Activated T-cell treated with anti-CD3 and anti-CD28 coated beads, Interleukin-2, amount 50 U/mL, for 24 hours (primary cell): ENCODE measurements around the gene ZKSCAN1.

Source experiments
- DNase-seq: peaks from one replicate; pipeline ENCODE4 v3.0.0-alpha.2; 2020
- H3K27ac Mint-ChIP-seq: 2 replicates; pipeline ENCODE4 v1.8.0; 2020; ENCODE audit warnings: mild to moderate bottlenecking, mixed read lengths
- H3K27me3 Mint-ChIP-seq: 2 replicates; pipeline ENCODE4 v1.8.0; 2020; ENCODE audit warnings: mixed read lengths
- H3K36me3 Mint-ChIP-seq: 2 replicates; pipeline ENCODE4 v1.8.0; 2020; ENCODE audit warnings: low read depth, mixed read lengths
- H3K4me1 Mint-ChIP-seq: 2 replicates; pipeline ENCODE4 v1.8.0; 2020; ENCODE audit warnings: low read depth, mixed read lengths
- H3K4me3 Mint-ChIP-seq: 2 replicates; pipeline ENCODE4 v1.8.0; 2020; ENCODE audit warnings: mild to moderate bottlenecking, moderate library complexity, mixed read lengths
- H3K9me3 Mint-ChIP-seq: 2 replicates; pipeline ENCODE4 v1.8.0; 2020; ENCODE audit warnings: mixed read lengths

ZKSCAN1 gene

DNA sequence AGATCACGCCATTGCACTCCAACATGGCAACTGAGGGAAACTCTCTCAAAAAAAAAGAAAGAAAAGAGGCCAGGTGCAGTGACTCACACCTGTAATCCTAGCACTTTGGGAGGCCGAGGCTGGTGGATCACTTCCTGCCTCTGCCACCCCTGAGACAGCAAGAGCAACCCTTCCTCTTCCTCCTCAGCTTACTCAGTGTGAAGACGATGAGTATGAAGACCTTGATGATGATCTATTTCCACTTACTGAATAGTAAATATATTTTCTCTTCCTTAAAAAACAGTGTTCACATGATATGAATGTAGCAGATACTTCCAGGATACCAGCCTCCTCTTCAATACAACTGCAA is 2.1 kb upstream of the ZKSCAN1 start:
- Mint-ChIP-seq H3K4me3 (no peak overlapping the region), H3K36me3 (peaks cover 21% of the 10 kb centered on the region), H3K27ac (peak overlapping the region; percentile 76), H3K4me1 (peaks cover 39% of the 10 kb centered on the region), H3K27me3 (no peaks in the 10 kb centered on the region), H3K9me3 (no peaks in the 10 kb centered on the region)
- DNase-seq = peak; percentile 41

DNA sequence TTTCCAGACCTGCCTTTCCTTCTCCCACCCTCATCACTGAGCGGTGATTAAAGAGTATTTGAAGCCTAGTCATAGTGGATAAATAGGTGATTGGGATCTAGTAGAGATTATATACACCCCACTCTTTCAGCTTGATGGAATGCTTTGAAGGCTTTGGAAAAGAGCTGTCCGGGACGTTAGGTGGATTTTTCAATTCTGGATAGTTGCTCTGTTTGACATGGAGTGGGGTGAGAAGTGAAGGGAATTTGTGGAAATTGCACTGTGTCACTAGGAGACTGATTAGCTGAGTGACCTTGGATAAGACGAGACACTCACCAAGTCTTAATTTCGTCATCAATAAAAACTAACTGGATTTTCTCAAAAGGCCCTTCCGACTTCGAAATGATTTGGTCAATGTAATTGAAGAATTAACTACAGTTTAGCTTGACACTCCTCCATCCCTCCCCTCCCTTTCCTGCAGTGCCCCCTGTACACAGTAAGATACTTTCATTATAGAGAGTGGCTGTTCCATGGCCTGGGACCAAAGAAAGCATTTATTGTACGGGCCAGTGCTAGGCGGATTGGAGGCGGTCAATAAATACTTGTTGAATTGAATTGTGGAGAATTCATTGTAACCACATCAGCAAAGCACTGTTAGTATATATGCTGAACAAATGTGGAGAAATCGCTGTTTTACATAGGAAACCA is 962 bp downstream of the ZKSCAN1 start:
- peaks cover 63% of the 10 kb centered on the region for H3K4me1 Mint-ChIP-seq
- H3K27me3 Mint-ChIP-seq = no peaks in the 10 kb centered on the region
- H3K27ac Mint-ChIP-seq = peak overlapping the region; percentile 97

DNA sequence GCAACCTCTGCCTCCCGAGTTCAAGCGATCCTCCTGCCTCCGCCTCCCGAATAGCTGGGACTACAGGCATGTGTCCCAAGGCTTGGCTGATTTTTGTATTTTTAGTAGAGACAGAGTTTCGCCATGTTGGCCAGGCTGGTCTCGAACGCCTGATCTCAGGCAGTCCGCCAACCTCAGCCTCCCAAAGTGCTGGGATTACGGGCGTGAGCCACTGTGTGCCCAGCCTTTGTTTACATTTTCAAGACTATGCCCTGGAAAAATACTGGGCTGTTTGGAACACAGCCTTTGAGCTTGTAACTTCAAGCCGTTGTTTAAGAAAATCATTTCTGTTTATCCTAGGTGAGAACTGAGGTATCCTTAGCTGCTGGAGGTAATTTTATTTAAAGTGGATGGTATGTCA is 1.9 kb downstream of the ZKSCAN1 start:
- peaks cover 52% of the 10 kb centered on the region for H3K36me3 Mint-ChIP-seq
- H3K27ac Mint-ChIP-seq = peak overlapping the region; percentile 74
- peaks cover 70% of the 10 kb centered on the region for H3K4me1 Mint-ChIP-seq
- DNase-seq = no peak
- H3K27me3 Mint-ChIP-seq = no peaks in the 10 kb centered on the region
- H3K4me3 Mint-ChIP-seq = peak overlapping the region; percentile 39
- H3K9me3 Mint-ChIP-seq = no peaks in the 10 kb centered on the region

More for the DNA sequence above, 962 bp downstream of the ZKSCAN1 start:
- Mint-ChIP-seq H3K9me3 (no peaks in the 10 kb centered on the region), H3K4me3 (peak overlapping the region; percentile 94), H3K36me3 (peaks cover 43% of the 10 kb centered on the region)
- DNase-seq = no peak

DNA sequence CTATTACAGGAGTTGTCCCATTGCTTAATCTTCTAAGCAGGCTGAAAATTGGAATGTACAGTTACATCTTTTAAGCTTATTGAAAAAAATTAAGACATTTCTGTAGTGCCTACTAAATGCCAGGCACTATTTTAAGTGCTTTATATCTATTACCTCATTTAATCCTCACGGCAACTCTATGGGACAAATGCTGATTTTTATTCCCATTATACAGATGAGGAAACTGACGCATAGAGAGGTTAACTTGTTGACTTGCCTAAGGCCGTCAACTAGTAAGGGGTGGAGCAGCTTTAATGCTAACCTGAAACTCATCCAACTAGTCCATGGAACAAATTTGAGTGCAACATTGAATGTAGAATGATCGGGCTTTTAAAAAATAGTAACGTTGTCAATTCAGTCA is 2.5 kb downstream of the ZKSCAN1 start:
- Mint-ChIP-seq H3K27me3 (no peaks in the 10 kb centered on the region), H3K27ac (peak overlapping the region; percentile 74), H3K36me3 (peaks cover 58% of the 10 kb centered on the region), H3K4me3 (no peak overlapping the region), H3K4me1 (peaks cover 72% of the 10 kb centered on the region), H3K9me3 (no peaks in the 10 kb centered on the region)
- DNase-seq = no peak

DNA sequence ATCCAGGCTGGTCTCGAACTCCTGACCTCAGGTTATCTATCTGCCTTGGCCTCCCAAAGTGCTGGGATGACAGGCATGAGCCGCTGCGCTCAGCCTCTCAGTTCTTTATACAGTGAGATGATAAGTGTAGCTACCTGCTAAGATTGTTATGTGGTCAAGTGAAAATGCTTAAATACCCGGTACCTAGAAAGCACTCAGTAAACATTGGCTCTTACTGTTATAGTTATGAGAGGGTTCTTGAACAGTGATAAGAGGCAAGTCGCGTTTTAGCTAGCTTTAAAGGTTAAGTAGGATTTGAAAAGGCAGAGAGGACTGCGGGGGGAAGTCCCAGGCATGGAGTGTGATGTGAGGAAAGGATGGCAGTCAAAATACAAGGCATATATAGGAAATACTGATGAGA is 4.5 kb downstream of the ZKSCAN1 start:
- Mint-ChIP-seq H3K36me3 (peaks cover 77% of the 10 kb centered on the region), H3K27me3 (no peaks in the 10 kb centered on the region), H3K4me1 (peaks cover 71% of the 10 kb centered on the region), H3K9me3 (no peaks in the 10 kb centered on the region), H3K27ac (peak overlapping the region; percentile 72), H3K4me3 (no peak overlapping the region)
- DNase-seq = no peak

DNA sequence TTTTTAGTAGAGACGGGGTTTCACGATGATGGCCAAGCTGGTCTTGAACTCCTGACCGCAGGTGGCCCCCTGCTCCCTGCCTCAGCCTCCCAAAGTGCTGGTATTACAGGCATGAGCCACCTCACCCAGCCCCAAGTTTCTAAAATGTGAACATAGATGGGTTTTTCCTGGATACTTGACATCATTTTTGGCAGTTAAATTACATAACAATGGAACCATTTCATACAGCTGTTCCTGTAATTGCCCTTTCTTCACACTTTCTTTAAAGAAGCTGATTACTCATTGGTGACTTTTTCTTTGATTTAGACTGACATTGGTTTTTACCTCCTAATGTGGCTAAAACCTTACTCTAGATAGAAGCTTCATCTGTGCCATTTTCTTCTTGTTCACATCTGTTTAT is 5.9 kb downstream of the ZKSCAN1 start:
- H3K27me3 Mint-ChIP-seq = no peaks in the 10 kb centered on the region
- H3K36me3 Mint-ChIP-seq = peaks cover 85% of the 10 kb centered on the region
- no peaks in the 10 kb centered on the region for H3K9me3 Mint-ChIP-seq
- peak overlapping the region; percentile 64 for H3K27ac Mint-ChIP-seq
- no peak overlapping the region for H3K4me3 Mint-ChIP-seq
- peaks cover 74% of the 10 kb centered on the region for H3K4me1 Mint-ChIP-seq
- DNase-seq = no peak

DNA sequence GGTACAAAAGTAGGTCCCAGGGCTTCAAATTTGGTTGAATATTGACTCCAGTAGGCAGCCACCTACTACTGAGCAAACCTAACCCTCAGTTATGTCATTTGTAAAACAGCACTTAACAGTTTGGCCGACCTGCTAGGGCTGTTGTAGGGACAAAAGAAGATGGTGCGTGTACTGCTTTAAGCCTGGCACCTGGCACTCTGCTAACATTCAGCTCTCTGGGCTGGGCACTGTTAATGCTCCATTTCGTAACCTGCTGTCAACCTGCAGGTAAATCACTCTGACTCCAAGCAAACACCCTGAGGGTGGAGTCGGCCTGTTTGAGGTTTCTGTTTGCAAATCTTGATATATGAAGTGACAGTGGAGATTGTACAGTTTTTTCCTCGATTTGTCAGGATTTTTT is 7.2 kb downstream of the ZKSCAN1 start:
- DNase-seq = no peak
- peak overlapping the region; percentile 20 for H3K27ac Mint-ChIP-seq
- no peaks in the 10 kb centered on the region for H3K27me3 Mint-ChIP-seq
- H3K4me1 Mint-ChIP-seq = peaks cover 62% of the 10 kb centered on the region
- peaks cover 84% of the 10 kb centered on the region for H3K36me3 Mint-ChIP-seq
- no peak overlapping the region for H3K4me3 Mint-ChIP-seq
- H3K9me3 Mint-ChIP-seq = no peaks in the 10 kb centered on the region

DNA sequence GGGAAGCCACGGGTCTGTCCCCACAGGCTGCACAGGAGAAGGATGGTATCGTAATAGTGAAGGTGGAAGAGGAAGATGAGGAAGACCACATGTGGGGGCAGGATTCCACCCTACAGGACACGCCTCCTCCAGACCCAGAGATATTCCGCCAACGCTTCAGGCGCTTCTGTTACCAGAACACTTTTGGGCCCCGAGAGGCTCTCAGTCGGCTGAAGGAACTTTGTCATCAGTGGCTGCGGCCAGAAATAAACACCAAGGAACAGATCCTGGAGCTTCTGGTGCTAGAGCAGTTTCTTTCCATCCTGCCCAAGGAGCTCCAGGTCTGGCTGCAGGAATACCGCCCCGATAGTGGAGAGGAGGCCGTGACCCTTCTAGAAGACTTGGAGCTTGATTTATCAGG is 8.1 kb downstream of the ZKSCAN1 start:
- Mint-ChIP-seq H3K9me3 (no peaks in the 10 kb centered on the region), H3K27ac (peak overlapping the region; percentile 47), H3K27me3 (no peaks in the 10 kb centered on the region), H3K36me3 (peaks cover 87% of the 10 kb centered on the region), H3K4me1 (peaks cover 57% of the 10 kb centered on the region), H3K4me3 (no peak overlapping the region)
- no peak for DNase-seq

DNA sequence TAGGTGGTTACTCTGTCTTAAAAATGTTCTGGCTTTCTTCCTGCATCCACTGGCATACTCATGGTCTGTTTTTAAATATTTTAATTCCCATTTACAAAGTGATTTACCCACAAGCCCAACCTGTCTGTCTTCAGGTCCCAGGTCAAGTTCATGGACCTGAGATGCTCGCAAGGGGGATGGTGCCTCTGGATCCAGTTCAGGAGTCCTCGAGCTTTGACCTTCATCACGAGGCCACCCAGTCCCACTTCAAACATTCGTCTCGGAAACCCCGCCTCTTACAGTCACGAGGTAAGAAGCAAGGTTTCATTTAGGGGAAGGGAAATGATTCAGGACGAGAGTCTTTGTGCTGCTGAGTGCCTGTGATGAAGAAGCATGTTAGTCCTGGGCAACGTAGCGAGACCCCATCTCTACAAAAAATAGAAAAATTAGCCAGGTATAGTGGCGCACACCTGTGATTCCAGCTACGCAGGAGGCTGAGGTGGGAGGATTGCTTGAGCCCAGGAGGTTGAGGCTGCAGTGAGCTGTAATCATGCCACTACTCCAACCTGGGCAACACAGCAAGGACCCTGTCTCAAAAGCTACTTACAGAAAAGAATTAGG is 8.7 kb downstream of the ZKSCAN1 start:
- Mint-ChIP-seq H3K27me3 (no peaks in the 10 kb centered on the region), H3K9me3 (no peaks in the 10 kb centered on the region), H3K4me3 (no peak overlapping the region), H3K36me3 (peaks cover 84% of the 10 kb centered on the region), H3K4me1 (peaks cover 51% of the 10 kb centered on the region), H3K27ac (no peak overlapping the region)
- DNase-seq = no peak

DNA sequence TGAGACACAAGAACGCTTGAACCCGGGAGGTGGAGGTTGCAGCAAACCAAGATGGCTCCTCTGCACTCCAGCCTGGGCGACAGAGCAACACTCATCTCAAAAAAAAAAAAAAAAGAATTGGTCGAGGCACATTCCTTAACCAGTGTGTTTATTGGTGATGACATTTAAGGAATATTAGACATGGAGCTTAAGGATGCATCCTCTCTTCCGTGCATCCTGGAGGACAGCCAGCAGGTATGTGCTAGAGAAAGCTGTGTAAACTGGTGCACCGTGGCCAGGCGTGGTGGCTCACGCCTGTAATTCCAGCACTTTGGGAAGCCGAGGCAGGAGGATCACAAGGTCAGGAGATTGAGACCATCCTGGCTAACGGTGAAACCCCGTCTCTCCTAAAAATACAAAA is 11.8 kb downstream of the ZKSCAN1 start:
- no peak for DNase-seq
- Mint-ChIP-seq H3K36me3 (peaks cover 93% of the 10 kb centered on the region), H3K9me3 (no peaks in the 10 kb centered on the region), H3K27ac (no peak overlapping the region), H3K4me3 (no peak overlapping the region), H3K27me3 (no peaks in the 10 kb centered on the region), H3K4me1 (peaks cover 28% of the 10 kb centered on the region)

DNA sequence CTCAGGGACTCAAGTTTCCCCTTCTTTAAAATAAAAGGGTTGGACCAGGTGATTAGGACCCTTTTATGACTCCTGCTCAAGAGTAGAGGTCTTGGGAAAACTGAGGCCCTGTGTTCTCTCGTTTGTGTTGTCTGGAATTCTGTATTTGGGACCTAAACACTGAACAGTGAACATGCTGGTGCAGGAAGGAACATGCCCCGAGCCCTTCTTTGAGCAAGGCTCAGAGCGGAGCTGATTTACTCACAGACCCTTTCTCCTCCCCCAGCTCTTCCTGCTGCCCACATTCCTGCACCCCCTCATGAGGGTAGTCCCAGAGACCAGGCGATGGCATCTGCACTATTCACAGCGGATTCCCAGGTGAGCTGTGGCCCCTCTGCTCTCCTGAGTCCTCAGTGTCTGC is 14.2 kb downstream of the ZKSCAN1 start:
- no peak for DNase-seq
- no peaks in the 10 kb centered on the region for H3K9me3 Mint-ChIP-seq
- no peak overlapping the region for H3K27ac Mint-ChIP-seq
- H3K4me1 Mint-ChIP-seq = peaks cover 10% of the 10 kb centered on the region
- no peaks in the 10 kb centered on the region for H3K27me3 Mint-ChIP-seq
- H3K36me3 Mint-ChIP-seq = peaks cover 93% of the 10 kb centered on the region
- no peak overlapping the region for H3K4me3 Mint-ChIP-seq

DNA sequence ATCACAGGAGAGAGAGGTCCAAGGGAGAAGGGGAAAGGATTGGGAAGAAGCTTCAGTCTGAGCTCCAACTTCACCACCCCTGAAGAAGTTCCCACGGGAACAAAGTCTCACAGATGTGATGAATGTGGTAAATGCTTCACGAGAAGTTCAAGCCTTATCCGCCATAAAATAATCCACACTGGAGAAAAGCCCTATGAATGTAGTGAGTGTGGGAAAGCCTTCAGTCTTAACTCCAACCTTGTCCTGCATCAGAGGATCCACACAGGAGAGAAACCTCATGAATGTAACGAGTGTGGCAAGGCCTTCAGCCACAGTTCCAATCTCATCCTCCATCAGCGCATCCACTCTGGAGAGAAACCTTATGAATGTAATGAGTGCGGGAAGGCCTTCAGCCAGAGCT is 18.1 kb downstream of the ZKSCAN1 start:
- Mint-ChIP-seq H3K27ac (peak overlapping the region; percentile 1), H3K4me1 (no peaks in the 10 kb centered on the region), H3K9me3 (no peaks in the 10 kb centered on the region), H3K27me3 (no peaks in the 10 kb centered on the region), H3K36me3 (peaks cover 96% of the 10 kb centered on the region), H3K4me3 (no peak overlapping the region)
- no peak for DNase-seq

DNA sequence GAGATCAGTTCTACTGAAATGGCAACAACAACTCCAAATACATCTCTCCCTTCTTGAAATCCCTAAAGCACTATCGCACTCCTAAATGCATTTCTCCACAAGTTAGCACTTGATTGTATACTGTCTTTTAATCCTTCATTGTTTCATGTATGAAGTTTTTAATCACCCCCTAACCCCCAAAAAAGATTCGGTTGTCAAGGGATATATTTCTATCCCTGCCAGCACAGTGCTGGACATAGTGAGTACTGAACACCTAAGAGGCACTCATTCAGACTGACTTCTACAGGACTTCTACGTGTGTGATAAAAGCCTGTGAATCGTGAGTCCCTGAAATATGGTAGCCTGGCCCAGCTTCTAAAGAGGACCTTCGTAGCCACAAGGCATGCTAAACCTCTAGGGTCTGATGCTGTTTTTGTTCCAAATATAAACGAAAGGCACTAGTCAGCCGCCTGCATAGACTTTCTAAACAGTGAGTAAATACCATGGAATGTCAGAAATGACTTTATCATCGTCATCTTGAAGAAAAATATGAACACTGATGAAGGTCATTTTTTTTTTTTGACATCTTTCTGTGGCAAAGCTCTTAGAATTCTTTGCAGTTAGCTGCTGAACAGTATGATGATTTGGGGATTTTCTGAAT is 19.6 kb downstream of the ZKSCAN1 start:
- Mint-ChIP-seq H3K27ac (no peak overlapping the region), H3K4me1 (peaks cover 3% of the 10 kb centered on the region), H3K9me3 (no peaks in the 10 kb centered on the region), H3K4me3 (no peak overlapping the region), H3K27me3 (no peaks in the 10 kb centered on the region), H3K36me3 (peaks cover 89% of the 10 kb centered on the region)
- no peak for DNase-seq

DNA sequence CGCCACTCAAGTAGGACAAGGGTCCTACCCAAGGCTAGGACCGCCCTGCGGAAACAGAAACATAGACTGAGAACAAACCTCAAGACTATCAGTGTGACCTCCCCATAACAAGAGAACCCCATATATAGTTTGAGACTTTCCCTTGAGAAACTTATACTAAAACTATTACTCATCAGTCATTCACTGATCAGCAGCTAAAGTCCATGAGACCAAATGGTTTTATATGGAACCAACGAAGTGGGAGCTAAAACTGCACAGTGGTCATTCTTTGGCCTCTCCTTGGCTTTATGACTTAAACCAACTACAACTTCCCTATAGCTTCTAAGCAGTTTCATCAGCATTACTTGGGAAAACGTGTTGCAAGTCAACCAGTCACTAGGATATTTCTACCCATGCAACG is 20.5 kb downstream of the ZKSCAN1 start:
- no peaks in the 10 kb centered on the region for H3K9me3 Mint-ChIP-seq
- H3K4me3 Mint-ChIP-seq = no peak overlapping the region
- peaks cover 10% of the 10 kb centered on the region for H3K4me1 Mint-ChIP-seq
- no peak overlapping the region for H3K27ac Mint-ChIP-seq
- peaks cover 80% of the 10 kb centered on the region for H3K36me3 Mint-ChIP-seq
- DNase-seq = no peak
- no peaks in the 10 kb centered on the region for H3K27me3 Mint-ChIP-seq

DNA sequence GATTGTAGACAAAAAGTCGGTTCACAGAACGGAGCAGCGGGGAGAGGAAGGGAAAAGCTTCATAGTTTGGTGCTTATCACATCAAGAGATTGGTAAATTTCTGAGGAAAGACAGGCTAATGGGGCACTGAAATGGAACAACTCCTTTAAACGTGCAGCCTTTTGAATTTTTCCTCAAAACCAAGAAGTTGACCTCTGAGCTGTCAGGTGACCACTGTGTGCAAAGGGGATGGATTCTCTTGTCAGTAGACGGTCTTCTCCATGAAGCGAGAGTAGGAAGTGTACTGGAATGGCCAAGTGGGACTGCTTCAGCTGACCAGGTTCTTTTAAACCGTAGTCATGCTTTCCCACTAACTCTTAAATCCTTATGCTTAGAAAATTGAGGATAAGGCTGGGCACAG is 22.9 kb downstream of the ZKSCAN1 start:
- peaks cover 61% of the 10 kb centered on the region for H3K36me3 Mint-ChIP-seq
- no peak for DNase-seq
- H3K4me3 Mint-ChIP-seq = no peak overlapping the region
- no peaks in the 10 kb centered on the region for H3K27me3 Mint-ChIP-seq
- peaks cover 19% of the 10 kb centered on the region for H3K4me1 Mint-ChIP-seq
- no peaks in the 10 kb centered on the region for H3K9me3 Mint-ChIP-seq
- no peak overlapping the region for H3K27ac Mint-ChIP-seq
